Renal pelvis (tissue), 4 donors: ENCODE data around the gene CDHR3. TPM values are rescaled to one million over a fixed set of nuclear protein-coding genes. Genes with fewer than 3 reads are reported as not detected.

Experiments used
- DNase-seq: peaks from one replicate; pipeline ENCODE4 v3.0.0-alpha.2; 2013
- polyA plus RNA-seq, 3 donors: library from polyadenylated mRNA; unstranded; fragments of 120-200 nt; gene quantifications; one replicate each; pipeline ENCODE4 v1.2.1, GENCODE V29; 2013; ENCODE audit not compliant: insufficient read length in 3 of 3

Gene CDHR3
- polyA plus RNA-seq, 3 donors, result 6.6 to 14.7 (median 12.6) TPM

DNA sequence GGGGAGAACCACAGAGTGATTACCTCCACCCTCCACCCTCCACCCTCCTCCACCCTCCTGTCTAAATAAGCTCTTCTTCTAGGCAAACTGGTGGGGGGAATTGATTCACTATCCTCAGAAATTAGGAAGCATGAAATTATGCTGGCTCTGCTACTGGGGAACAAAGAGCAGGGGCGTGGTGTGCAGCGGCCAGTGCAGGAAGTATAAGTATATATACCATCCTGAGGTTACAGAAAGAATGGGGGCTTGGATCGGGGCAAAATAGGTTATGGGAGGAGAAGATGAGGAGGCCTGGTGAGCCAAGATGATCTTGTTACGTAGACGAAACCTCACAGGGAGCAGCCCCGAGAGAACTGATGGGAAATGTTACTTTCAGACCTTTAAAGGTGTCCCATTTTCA is 100.0 kb downstream of the CDHR3 start:
- no peak for DNase-seq

DNA sequence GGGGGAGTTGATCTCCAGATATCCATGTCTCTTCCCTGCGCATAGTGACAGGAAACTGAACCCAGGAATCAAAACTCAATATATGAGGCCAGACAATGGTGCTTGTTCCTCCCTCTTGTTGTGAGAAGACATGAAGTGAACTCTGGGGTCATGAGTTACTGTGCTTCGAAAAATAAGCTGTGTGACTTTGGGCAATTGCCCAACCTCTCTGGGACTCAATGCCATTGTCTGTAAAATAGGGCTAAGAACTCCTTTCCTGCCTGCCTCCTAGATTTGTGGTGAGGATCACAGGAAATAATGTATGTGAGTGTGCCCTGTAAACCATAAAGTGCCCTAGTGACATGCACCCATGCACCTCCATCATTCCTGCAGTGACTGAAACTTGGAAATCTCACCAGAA is 100.6 kb downstream of the CDHR3 start:
- DNase-seq, result no peak

DNA sequence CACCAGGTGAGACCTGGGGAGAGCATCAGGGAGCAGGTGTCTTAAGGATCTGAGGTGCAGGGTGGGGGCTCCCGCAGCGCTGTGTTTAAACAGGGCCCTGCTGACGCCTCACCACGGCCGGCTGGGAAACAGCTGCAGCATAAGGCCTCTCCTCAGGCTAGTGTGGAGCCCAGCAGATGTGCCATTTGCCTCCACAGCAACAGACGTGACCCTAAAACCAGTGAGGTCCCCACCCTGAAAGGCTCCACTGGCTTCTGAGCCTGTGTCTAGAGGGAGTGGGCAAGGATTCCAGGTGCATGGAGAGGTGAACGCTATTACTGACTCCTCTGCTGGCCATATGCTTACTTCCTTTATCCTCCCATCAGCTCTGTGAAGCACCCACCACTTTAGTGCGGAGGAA is 101.3 kb downstream of the CDHR3 start:
- no peak for DNase-seq

DNA sequence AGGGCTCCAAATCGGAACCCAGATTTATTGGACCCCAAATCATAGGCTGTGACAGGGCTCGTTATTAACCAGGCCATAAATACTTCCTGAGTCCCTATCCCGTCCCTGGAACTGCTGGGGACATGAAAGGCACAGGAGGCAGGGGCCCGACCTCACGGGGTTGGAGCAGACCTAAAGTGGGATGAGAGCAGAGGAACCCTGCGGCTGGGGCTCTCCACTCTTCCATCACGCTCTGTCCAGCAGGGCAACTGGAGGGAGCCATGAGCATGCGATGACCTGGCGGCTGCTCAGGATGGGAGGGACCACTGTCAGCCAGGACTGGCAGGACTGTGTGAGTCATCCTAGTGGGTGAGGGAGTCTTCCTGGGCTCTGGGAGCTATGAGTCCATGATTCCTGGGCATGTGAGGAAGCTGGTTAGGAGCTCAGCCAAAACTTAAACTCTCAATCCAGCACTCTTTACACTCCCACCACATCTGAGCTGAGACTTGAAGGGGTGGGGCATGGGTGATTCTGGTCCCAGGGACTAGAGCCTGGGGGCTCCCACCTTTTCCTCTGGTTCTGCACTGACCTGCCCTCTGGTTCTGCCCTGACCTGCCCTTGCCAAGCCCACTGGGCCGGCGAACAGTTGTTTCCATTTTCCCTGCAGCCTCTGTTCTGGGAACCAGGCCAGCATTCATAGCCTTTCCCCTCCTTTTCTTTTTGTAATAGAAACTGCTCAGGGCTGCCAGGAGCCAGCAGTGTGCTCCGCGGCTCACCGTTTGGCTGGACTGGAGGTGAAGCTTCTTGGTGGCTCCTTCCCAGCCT is 101.9 kb downstream of the CDHR3 start:
- DNase-seq, result no peak

DNA sequence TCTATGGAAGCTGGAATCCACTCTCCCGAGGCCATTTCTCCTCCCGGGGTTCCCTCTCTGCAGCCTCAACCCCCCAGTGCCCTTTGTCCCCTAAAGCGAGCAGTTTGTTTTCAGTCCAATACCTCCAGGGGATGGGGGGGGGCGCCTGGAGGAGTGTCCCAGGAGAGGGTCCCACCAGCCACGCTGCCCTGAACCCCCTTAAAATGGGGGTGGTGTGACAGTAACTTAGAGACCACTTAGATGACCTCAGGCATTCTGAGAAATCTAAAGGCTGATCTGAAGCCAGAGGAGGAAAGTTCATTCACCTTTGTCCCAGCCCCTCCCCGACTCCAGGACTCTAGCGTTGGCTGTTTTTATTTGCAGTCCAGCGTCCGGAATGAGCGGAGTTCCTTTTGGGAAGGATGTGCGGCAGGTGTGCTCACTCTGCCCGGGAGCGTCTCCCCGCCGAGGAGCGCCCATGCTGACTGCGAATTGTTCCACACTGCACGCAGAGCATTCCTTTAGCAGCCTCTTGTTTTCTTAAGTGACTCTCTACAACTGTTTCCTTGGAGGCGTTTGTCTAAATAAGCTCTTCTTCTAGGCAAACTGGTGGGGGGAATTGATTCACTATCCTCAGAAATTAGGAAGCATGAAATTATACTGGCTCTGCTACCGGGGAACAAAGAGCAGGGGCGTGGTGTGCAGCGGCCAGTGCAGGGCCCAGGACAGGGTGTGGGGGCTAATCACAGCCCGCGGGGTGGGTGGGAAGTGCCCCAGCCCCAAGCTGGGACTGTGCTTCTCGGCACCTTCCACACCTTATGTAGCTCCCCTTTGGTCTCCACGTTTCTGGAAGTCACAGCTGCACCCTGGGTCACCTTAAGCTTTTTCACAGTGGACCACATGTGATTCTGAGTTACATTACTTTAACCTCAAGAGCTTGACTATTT is 102.8 kb downstream of the CDHR3 start:
- no peak for DNase-seq

DNA sequence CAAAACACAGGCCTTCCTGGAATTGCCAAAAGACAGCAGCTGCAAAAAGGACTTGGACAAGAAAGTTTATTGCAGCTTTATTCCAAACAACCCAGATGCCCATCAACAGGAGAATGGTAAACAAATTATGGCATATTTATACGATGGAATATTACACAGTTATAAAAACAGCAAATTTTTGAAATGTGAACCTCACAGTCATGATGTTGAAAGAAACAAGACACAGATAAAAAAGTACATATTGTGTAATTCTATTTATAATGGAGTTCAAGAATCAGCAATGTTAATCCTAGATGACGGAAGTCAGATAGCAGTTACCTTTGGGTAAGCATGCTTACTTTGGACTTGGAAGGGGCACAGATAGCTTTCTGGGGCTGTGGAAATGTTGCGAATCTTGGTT is 104.6 kb downstream of the CDHR3 start:
- DNase-seq, result no peak

DNA sequence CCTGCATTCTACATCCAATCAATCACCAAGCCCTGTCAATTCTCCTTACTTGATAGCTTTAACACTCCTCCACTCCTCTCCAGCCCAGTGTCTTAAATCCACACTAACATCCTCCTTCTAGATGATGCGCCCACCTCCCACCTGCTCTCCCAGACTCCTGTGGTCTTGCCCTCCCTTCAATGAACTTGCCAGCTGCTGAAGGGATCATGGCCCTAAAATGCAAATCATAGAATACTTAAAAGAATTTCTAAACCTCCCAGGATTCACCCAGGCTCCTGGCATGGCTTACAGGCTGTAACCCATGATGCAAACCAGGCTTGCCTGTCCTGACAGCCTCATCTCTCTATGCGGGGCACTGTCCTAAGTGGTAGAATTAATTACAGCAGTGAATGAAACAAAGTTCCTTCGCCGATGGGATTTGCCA is 105.5 kb downstream of the CDHR3 start:
- no peak for DNase-seq

DNA sequence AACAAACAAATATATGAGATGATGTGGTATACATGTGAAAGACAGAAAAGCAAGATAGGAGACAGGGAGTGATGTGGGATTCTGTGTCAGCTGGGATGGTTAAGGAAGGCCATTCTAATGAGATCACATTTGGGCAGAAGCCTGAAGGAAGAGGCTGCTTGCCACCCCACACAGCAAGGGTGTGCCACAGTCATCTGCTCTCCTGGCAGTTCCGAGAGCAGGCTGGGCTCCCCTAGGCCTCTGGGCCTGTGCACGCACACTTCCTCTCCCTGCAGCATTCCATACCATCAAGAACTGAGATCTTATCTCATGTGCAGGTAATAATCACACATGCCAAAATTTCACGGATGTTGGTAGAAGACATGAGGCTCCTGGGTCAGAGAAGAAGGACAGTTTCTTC is 105.9 kb downstream of the CDHR3 start:
- no peak for DNase-seq

DNA sequence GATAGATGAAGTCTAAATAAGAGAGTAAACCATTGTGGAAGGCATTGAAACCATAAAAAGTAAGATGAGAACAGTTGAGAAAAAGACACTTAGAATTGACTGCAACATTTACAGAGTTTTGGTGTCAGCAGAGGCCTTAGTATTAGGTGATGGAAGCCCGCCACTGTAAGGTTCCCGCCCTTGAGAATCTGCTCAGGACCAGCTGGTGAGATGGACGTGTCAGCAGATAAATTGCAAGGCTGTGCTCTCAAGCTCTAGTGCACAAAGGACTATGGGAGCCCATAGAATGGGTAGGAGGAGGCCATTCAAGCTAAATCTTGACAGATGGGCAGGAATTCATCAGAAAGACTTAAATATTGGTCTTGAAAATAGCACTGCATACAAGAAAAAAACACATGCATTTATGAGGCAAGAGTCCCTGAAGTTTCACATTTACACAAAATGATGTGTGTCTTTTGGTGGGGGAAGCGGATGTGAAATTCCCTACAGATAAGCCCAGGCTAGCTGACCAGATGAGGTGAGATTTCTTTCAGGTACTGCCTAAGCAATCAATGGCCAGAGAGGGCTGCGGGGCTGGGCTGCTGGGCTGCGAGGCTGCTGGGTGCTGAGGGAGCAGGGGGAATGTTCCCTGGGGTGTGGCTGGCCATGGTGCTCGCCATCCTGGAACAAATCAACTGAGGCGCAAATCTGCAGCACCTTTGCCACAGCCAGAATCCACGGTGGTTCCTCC is 106.6 kb downstream of the CDHR3 start:
- DNase-seq, result no peak

DNA sequence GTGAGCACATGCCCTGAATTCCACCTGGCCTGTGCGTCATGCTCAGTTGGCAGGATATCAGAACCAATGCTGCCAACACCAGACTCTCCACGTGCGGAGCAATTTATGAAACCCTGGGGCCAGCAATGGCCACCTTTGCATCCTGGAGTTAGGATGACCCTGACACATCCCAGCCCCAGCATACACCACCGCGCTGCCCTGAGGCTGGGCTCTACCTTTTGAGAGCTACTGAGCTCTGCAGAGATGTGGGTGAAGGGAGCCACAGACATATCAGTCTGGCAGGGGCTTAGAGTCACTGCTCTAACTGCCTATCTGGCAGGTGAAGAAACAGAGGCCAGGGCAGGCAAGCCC is 107.1 kb downstream of the CDHR3 start:
- no peak for DNase-seq

DNA sequence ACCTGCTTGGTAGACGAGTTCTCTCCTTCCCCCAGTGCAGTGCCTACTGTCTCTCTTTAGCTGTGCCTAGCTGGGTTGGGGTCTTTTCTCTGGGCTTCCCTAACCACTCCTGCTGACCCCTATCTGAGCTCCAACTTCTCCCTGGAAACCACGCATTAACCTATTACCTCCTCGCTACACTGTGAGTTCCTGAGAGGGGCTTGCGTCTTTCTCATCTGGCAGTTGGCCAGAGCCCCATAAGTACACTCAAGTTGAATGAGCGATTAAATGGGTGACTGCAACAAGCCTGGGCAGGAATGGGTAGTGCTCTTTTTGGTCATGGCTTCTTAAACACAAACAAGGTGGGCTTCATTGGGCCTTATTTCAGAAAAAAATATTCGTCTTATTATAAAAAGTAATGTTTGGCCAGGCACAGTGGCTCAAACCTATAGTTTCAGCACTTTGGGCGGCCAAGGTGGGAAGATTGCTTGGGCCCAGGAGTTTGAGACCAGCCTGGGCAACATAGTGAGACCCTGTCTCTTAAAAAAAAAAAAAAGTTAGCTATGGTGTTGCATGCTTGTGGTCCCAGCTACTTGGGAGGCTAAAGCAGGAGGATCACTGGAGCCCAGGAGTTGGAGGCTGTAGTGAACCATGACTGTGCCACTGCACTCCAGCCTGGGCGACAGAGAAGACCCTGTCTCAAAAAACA is 107.6 kb downstream of the CDHR3 start:
- no peak for DNase-seq

DNA sequence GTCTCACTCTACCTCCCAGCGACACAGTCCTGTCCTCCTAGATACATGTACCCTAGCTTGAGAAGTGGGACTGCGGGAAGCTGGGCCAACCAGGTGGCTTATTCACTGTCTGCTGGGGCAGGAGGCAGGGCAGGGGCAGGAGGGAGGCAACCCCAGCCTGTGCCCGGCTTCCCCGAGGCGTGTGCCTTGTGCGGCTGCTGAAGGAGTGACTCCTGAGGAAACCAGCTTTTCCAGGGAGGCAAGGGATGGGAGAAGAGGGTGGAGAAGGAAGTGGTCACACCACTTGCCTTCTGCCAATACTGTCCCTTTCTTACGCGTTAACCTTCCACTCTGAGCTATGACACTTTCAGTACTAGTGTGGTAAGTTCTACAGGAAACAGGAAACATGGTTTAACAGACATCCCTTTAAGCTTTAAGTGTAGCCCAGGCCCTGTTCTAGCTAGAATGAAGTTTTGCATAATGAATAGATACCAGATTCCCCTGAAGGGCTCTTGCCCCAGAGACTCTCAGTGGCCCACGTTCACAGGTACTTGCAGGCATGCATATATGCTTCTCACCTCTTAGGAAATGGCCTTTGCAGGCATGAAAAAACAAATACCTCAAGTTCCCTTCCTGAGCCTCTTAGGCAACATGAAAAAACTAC is 108.4 kb downstream of the CDHR3 start:
- DNase-seq, result no peak

DNA sequence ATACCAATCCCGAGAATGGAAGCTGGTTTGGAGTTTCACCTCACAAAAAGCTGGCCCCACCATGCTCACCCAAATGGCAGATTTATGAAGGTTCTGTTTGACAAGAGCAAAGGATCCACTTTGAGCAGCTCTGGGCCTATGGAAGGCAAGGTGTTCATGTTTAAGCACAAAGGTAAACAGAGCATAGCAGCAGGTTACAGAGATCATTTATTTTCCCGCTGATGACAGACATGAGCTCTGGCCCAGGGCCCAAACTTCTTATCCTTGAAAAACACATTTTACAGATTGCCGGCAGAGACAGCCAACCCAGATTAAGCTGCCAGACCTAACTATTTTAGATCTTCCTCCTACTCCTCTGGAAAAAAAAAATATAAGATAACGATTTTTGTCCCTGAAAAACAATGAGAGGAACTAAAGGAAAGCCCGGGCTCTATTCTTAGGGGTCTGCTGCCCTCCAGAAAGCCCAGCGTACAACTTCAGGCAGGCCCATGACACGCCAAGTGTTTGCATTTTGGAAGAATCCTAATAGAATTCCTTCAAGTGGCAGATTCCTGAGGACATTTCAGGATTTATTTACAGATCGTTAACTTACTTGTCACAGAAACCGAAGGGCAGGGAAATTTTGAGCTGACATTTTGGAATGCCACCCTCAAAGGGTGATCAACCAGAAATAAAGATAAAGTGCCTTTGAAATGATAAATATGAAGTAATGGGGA is 109.1 kb downstream of the CDHR3 start:
- DNase-seq, result no peak

DNA sequence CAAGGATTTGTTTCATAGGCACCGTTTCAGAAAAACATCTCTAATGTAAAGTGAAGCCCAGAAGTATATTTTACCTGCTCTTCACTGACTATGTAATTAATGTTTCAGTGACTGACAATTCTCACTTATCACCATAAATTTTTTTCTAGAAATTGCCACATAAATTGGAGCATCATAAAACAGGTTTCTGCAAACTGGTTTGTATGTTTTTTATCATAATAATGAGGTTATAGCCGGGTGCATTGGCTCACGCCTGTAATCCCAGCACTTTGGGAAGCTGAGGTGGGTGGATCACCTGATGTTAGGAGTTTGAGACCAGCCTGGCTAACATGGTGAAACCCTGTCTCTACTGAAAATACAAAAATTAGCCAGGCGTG is 109.6 kb downstream of the CDHR3 start:
- DNase-seq, result no peak

DNA sequence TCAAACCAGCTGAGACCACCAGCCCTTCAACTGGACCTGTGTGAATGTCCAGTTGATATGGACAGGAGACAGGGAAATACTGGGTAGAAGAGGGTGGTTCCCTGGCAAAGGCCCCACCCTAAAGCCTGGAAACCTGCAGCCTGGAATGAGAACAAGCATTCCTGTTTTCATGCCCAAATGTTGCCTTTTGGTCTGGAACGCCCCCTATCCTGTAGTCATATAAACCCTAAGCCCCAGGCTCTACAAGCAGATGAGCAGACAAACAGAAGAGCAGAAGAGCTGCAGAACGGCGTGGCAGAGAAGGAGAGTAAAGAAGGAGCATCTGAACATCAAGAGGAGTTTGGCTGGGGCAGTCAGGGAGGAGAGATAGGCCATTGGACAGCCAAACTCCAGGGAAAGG is 110.6 kb downstream of the CDHR3 start:
- DNase-seq, result no peak

DNA sequence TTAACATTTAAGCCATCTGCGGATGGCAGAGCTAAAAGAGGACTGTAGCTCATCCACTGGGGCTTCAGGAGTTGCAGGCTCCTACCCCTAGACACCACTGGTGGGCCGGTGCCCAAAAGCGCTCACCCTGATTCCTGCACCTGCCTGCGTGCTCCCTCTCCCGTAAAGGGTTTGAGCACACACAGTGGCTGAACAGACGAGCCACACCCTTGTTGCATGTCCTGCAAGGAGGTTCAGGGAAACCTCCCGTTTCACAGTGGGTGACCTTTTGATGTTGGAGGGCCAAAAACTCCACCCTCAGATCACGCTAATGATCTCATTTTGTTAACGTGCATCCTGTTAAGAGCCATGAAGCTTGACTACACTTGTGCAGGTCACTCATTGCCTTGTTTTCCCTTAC is 111.2 kb downstream of the CDHR3 start:
- DNase-seq, result no peak

DNA sequence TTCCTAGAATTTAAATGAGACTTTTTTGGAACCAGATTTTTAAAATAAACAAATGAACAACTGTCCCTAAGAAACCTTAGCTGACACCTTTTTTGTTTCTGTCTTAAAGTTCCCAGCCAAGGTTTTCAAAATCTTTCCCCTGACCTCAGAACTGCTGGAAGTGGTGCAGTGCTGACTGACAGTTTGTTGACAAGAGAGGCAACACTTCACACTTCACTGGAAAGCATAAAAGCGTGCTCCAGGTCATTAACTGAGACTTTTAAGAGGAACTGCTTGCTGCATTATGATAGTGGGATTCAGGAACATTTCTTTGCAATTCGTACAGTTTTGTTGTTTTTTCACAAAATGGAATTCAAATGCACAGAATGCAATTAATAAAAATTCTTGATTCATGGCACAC is 112.9 kb downstream of the CDHR3 start:
- DNase-seq, result no peak

DNA sequence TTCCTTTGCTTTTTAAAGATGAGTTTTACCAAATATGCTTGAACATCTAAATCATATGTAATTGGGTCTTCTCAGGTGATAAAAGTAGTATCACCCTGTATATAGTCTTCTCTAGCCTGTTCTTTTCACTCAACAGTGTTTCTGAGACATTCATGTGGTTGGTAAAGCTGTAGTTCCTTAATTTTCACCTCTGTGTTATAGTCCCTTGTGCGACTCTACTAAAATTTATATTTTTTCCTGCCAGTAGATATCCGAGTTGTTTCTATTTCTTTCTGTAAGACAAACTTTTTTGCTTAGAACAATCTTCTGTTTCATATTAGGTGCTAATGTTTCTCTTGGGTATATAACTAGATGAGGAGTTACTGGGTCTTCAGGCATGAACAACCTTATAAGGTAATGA is 113.5 kb downstream of the CDHR3 start:
- DNase-seq, result no peak

DNA sequence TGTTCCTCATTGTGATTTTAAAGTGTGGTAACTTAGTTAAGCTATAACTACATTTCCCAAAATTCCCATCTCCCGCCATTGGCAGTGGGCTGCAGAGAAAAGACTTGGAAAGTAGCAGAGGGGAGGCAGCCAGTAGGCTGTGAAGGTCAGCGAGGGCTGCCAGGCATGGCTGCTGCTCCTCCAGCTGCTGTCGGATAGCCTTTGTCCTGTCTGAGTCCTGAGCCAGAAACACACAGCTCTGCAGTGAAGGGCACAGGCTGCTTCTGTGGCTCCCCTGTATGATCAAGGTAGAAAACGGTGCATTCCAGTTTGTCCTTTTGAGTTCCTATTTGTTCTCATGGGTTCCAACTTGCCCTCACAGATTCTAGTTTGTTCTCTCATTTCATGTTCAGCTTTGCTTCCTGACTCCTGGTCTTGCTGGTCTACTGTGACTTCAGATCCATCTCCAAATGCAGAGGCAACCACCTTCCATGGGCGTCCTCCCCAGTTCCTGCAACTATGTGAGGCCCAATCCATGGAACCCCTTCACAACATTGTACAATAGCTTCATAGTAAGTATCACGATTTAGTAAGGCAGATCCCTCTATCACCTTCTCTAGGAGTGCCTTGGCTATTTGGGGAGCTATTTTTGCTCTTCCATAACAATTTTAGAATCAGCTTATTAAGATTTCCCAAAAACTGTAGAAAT is 117.4 kb downstream of the CDHR3 start:
- no peak for DNase-seq
